GM18526 (cell line): Measurements from ENCODE around the gene RNASEH2A.

ENCODE experiments used
- POLR2A ChIP-seq: IDR thresholded peaks from 3 replicates; pipeline ENCODE4 v1.6.1; 2011; ENCODE audit not compliant: insufficient read length; ENCODE audit errors: extremely low read depth

RNASEH2A gene

GRCh38 chr19:12778017-12778904 lies 28.1 kb upstream of the RNASEH2A start:
- peak; percentile 79 for TF ChIP-seq POLR2A

- TF ChIP-seq POLR2A, result no peak
Measured at GRCh38 chr19:12778905-12779161, 27.6 kb upstream of the RNASEH2A start.

GRCh38 chr19:12779162-12779993 lies 27.0 kb upstream of the RNASEH2A start:
- TF ChIP-seq POLR2A, result no peak

GRCh38 chr19:12782174-12782423 lies 24.3 kb upstream of the RNASEH2A start:
- TF ChIP-seq POLR2A, result no peak

GRCh38 chr19:12782424-12783290 lies 23.7 kb upstream of the RNASEH2A start:
- TF ChIP-seq POLR2A, result peak; percentile 44

GRCh38 chr19:12783291-12783848 lies 23.0 kb upstream of the RNASEH2A start:
- no peak for TF ChIP-seq POLR2A

- TF ChIP-seq POLR2A, result peak; percentile 29
Measured at GRCh38 chr19:12783849-12784393, 22.5 kb upstream of the RNASEH2A start.

GRCh38 chr19:12784394-12784870 lies 22.0 kb upstream of the RNASEH2A start:
- TF ChIP-seq POLR2A, result no peak

- TF ChIP-seq POLR2A, result no peak
Measured at GRCh38 chr19:12784871-12785430, 21.4 kb upstream of the RNASEH2A start.

GRCh38 chr19:12785431-12786031 lies 20.9 kb upstream of the RNASEH2A start:
- TF ChIP-seq POLR2A, result no peak

GRCh38 chr19:12786141-12786870 lies 20.1 kb upstream of the RNASEH2A start:
- TF ChIP-seq POLR2A, result no peak

- no peak for TF ChIP-seq POLR2A
Measured at GRCh38 chr19:12786952-12787351, 19.4 kb upstream of the RNASEH2A start.

- no peak for TF ChIP-seq POLR2A
Measured at GRCh38 chr19:12787458-12787857, 18.9 kb upstream of the RNASEH2A start.

- TF ChIP-seq POLR2A, result no peak
Measured at GRCh38 chr19:12788042-12788681, 18.2 kb upstream of the RNASEH2A start.
